ENCODE data around the gene FAM222A.

FAM222A gene

DNA sequence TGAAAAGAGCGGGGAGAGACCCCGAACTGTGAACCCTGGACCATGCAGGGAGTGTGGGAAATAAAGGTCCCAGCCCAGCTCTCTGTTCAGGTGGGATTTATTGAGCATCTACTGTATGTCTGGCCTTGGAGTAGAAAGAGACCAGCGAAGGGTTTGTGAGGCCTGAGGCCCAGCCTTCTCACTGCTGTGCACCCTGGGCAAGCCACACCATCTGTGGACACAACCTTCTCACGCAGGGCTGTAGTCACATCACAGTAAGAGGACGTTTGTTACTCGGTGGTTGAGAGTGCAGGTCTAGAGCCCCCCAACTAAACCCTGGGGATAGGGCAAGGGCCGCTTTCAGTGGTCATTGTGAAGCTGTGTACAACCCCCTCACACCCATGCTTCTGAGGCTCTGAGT lies 18.2 kb downstream of the FAM222A start:
- Mint-ChIP-seq H3K4me3 (no peak overlapping the region), H3K4me1 (ENCODE audit: low read depth) (peaks cover 3% of the 10 kb centered on the region)
- DNase-seq = no peak

DNA sequence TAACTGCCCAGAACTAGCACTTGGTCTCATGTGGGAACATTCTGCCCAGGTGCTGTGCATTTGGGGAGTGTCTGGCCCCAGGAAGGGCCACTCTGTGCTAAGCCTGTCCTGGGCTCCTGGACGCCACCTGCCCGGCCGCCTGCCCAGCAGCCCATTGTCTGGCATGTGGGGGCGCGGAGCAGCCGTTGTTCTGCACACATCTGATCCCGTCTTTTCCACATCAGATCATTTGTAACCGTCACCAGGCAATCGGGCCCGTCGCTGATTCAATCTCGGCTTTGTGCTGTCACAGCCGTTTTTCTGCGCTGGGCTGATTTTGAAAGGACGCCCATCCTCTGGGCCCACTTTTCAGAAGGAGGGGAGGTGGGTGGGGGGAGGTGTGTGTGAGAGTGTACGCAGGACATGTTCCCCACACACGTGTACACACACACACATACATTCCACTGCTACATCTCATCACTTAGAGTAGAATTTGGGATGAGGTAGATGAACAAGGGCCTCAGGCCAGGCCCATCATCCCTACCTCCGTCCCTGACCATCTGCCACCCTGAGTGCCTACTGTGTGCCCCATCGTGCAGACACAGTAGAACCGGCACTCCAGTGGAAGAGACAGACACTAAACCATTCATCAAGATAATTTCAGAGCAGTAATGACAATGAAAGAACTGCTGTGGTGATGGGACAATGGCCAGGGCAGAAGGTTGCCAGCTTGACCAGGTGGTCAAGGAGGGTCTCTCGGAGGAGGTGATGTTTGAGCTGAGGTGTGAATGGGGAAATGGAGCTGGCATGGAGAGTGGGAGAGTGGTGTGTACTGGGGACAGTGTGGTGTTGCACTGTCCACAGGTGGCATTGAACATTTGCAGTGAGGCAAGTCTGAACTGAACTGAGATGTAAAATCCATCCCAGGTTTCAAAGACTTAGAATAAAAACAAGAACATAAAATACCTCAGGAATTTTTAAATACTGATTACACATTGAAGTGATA lies 19.0 kb downstream of the FAM222A start:
- H3K4me1 Mint-ChIP-seq (ENCODE audit: low read depth) = peaks cover 3% of the 10 kb centered on the region
- H3K9me3 Mint-ChIP-seq = no peaks in the 10 kb centered on the region
- H3K4me3 Mint-ChIP-seq = no peak overlapping the region
- no peaks in the 10 kb centered on the region for H3K36me3 Mint-ChIP-seq (ENCODE audit: low read depth)
- H3K27me3 Mint-ChIP-seq = peaks cover 39% of the 10 kb centered on the region
- DNase-seq = no peak
- H3K27ac Mint-ChIP-seq = no peak overlapping the region

More for the DNA sequence above, 18.2 kb downstream of the FAM222A start:
- Mint-ChIP-seq H3K9me3 (no peaks in the 10 kb centered on the region), H3K27me3 (peaks cover 38% of the 10 kb centered on the region), H3K27ac (no peak overlapping the region), H3K36me3 (ENCODE audit: low read depth) (no peaks in the 10 kb centered on the region)

DNA sequence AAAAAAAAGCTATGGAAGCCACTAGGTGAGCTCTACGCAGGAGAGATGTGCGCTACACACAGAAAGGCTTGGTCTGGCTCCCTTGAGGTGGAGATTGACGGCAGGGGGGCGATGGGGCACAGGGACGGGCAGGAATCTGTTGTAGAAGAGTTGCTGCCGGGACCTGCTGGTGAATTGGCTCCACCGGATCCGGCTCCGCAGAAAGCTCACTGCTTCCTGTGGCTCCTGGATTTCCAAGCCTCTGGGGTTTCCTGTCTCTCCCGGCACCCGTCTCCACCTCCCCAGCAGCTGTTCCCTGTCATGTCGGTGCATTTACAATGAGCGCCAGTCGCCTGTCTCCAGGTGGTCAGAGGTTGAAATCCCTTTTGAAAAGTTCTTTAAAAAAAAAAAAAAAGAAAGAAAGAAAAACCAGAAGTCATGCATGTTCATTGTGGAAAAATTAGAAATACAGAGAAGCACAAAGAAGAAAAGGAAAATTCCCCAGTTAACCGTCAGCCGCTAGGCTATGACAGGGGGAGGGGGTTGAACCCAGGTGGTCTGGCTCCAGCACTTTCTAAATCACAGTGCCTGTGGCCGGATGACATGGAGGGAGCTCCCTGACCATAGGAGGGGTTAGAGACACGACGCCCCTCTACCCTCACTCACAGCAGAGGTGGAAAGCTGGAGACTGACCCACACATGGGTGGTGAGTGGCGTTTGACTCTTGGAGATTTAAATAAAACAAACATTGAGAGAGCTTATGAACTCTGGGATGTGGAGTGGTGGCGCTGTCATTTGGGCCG lies 20.8 kb downstream of the FAM222A start:
- Mint-ChIP-seq H3K27ac (no peak overlapping the region), H3K4me1 (ENCODE audit: low read depth) (no peaks in the 10 kb centered on the region), H3K9me3 (no peaks in the 10 kb centered on the region), H3K4me3 (no peak overlapping the region), H3K27me3 (peaks cover 39% of the 10 kb centered on the region), H3K36me3 (ENCODE audit: low read depth) (no peaks in the 10 kb centered on the region)
- no peak for DNase-seq

DNA sequence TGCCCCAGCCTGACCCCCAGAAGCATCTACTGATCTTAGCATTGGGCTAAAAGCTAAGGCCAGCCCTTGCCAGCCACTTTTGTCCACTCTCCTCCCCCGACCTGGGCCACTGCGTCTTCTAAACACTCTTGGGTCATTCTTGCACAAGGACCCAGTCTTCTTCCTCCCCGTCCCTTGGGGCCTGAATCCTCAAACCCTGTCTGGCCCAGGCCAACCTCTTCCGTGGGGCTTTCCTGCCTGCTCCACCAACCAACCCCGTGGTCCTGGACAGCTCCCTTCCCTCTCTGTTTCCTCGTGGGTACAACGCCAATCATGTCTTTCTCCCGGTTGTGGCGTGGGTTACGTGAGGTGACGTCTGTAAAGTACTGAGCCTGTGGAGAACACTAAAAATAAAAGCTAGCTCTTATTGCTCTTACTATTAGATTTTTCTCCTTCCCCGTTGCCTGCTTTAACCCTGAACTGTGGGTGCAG lies 21.5 kb downstream of the FAM222A start:
- Mint-ChIP-seq H3K36me3 (ENCODE audit: low read depth) (no peaks in the 10 kb centered on the region), H3K4me3 (no peak overlapping the region), H3K4me1 (ENCODE audit: low read depth) (no peaks in the 10 kb centered on the region), H3K27me3 (peaks cover 39% of the 10 kb centered on the region), H3K9me3 (no peaks in the 10 kb centered on the region), H3K27ac (no peak overlapping the region)
- no peak for DNase-seq

DNA sequence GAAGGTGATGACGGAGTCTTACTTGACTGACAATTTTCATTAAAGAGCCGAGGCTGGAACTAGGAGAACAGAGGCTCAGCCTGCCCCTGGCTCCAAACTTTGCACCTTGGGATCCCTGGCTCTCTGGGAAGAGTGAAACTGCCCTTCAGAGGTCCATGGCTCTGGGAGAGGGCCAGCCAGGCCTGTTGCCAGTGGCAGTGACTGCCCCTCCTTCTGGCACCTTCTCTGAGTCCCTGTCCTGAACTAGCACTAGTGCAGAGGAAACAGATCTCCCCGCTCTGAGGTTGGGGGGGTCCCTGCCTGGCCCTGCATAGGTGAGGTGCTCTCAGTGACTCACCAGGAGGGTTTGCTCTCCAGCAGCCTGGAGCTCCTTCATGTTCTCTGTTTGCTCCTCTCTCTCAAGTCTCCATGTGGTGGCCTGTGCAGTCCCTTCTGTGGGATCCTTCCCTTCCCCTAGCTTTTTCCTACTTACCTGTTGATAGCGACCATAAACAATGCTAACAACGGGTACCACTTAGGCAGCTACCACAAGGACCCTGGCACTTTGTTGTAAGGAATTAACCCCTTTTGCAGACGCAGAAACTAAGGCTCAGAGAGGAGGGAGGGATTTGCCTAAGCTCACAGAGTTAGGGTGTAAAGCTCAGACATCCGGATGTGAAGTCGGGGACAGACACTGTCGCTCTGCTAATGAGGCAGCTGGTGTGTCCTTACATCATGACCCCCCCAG lies 22.4 kb downstream of the FAM222A start:
- H3K4me1 Mint-ChIP-seq (ENCODE audit: low read depth) = no peaks in the 10 kb centered on the region
- H3K27me3 Mint-ChIP-seq = peaks cover 45% of the 10 kb centered on the region
- H3K36me3 Mint-ChIP-seq (ENCODE audit: low read depth) = no peaks in the 10 kb centered on the region

DNA sequence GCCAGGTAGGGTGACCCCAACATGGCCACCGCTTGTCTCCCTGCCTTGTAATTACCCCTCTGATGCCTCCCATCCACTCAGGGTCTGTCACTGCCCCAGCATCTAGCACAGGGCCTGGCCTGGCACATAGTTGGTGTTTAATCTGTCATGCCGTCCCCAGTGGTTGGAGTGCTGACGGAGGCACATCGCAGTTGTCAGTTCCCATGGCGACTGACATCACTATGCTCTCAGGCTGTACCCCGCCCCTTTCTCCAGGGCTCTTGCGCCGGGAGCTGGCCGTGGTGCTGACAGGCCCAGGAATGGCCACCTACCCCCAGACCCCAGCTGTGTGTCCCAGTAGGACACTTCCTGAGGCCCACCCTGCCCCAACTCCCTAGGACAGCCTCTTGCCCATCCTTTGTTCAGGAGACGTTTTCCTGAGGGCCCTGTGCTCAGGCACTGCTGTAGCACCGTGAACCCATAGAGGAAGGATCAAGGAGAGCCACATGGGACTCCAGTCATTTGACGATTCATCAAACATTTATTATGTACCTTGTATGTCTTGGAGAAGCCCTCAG lies 23.0 kb downstream of the FAM222A start:
- Mint-ChIP-seq H3K9me3 (no peaks in the 10 kb centered on the region), H3K27me3 (peaks cover 45% of the 10 kb centered on the region), H3K27ac (no peak overlapping the region), H3K36me3 (ENCODE audit: low read depth) (no peaks in the 10 kb centered on the region), H3K4me1 (ENCODE audit: low read depth) (no peaks in the 10 kb centered on the region), H3K4me3 (no peak overlapping the region)
- DNase-seq = no peak

More for the DNA sequence above, 22.4 kb downstream of the FAM222A start:
- no peak for DNase-seq
- no peak overlapping the region for H3K4me3 Mint-ChIP-seq
- H3K27ac Mint-ChIP-seq = no peak overlapping the region
- H3K9me3 Mint-ChIP-seq = no peaks in the 10 kb centered on the region

DNA sequence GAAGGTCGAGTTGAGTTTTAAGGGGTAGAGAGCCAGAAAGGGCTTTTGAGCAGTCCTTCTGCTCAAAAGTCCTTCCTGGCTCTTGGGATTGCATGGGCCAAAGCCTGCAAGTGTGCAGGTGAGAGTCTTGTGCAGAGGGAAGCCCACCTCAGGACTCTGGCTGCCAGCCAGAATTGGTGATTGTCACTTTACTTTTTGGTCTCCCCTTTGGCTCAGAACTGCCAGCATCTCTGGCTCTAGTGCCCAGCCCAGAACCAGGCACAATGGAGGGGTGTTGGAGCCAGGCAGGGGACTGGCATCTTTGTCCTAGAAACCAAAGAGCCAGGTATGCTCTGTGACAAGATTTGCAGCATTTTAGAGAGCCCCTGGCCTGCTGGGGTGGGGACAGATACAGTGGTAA lies 23.5 kb downstream of the FAM222A start:
- no peak overlapping the region for H3K27ac Mint-ChIP-seq
- H3K9me3 Mint-ChIP-seq = no peaks in the 10 kb centered on the region
- H3K36me3 Mint-ChIP-seq (ENCODE audit: low read depth) = no peaks in the 10 kb centered on the region
- no peaks in the 10 kb centered on the region for H3K4me1 Mint-ChIP-seq (ENCODE audit: low read depth)
- DNase-seq = no peak
- H3K27me3 Mint-ChIP-seq = peaks cover 45% of the 10 kb centered on the region
- H3K4me3 Mint-ChIP-seq = no peak overlapping the region

DNA sequence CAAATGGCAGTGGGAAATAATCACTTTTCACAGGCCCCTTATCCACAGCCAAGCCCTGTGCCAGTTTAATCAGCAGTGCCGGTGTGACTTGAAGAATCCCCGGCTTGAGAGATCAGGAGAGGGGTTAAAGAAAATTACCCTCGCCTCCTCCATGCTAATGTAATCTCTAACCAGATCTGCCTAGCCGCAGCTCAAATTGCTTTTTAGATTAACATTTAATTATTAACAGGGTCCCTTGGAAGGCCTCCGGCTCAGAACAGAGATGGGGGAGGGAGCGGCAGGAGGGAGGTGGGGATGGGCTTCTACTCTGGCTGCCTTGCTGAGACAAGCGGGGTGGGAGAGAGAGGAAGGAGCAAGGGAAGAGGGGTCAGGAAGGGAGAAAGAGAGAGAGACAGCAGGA lies 24.0 kb downstream of the FAM222A start:
- Mint-ChIP-seq H3K9me3 (no peaks in the 10 kb centered on the region), H3K36me3 (ENCODE audit: low read depth) (no peaks in the 10 kb centered on the region), H3K4me1 (ENCODE audit: low read depth) (no peaks in the 10 kb centered on the region), H3K27ac (no peak overlapping the region), H3K4me3 (no peak overlapping the region), H3K27me3 (peaks cover 44% of the 10 kb centered on the region)
- no peak for DNase-seq

DNA sequence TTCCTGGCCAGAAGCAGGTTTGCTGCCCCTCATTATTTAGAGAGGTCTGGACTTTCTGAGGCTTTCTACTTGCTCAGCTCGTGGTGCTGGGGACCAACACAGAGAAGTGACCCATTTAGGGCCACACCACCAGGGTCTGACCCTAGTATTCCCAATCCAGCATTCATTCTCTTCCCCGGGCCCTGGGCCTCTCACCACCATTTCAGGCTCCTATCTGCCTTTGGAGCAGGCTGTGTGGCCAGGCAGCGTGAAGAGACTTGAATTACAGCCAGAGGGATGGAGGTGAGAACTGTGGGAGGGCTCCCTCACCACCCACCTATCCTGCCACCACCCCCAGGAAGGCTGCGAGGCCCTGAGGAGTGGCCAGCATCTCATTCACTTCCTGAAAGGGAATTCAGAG lies 24.6 kb downstream of the FAM222A start:
- Mint-ChIP-seq H3K4me3 (no peak overlapping the region), H3K27me3 (peaks cover 40% of the 10 kb centered on the region), H3K36me3 (ENCODE audit: low read depth) (no peaks in the 10 kb centered on the region), H3K27ac (no peak overlapping the region), H3K9me3 (no peaks in the 10 kb centered on the region), H3K4me1 (ENCODE audit: low read depth) (no peaks in the 10 kb centered on the region)
- DNase-seq = no peak

DNA sequence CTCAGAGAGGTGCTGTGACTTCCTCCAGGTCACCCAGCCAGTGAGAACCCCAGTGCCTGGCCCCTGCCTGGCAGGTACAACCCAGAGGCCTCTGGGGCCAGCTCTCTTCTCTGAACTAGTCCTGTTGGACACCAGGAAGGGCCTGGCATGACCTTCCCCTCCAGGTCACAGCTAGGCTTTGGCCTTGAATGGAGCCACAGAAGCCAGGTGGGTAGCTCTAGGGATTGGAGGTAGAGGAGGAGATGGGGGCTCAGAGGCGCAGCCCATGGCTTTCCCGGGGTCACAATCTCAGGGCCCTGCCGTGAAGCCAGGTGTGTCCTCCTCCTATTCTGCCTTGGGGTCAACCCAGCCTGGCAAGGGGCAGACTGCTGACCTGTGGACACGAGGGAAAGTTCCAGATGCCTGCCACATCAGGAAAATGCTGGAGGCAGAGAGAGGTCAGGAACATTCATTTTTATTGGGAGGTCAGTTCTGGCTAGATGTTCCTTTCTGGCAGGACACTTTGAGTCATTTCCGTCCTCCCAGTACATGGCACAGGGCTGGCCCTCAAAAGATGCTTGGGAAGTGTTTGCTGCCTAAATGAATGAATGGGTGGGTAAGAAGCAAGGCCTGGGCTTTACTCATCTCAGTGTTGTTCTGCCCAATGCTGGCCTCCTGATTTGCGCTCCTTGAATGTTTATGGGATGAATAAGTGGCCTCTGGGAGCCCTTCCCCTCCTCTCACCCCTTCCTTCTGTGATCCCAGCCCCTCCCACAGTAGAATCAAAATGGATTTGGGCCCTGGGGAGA lies 25.4 kb downstream of the FAM222A start:
- peaks cover 32% of the 10 kb centered on the region for H3K27me3 Mint-ChIP-seq
- no peaks in the 10 kb centered on the region for H3K4me1 Mint-ChIP-seq (ENCODE audit: low read depth)
- no peak overlapping the region for H3K4me3 Mint-ChIP-seq
- H3K9me3 Mint-ChIP-seq = no peaks in the 10 kb centered on the region
- DNase-seq = no peak
- no peaks in the 10 kb centered on the region for H3K36me3 Mint-ChIP-seq (ENCODE audit: low read depth)
- no peak overlapping the region for H3K27ac Mint-ChIP-seq

DNA sequence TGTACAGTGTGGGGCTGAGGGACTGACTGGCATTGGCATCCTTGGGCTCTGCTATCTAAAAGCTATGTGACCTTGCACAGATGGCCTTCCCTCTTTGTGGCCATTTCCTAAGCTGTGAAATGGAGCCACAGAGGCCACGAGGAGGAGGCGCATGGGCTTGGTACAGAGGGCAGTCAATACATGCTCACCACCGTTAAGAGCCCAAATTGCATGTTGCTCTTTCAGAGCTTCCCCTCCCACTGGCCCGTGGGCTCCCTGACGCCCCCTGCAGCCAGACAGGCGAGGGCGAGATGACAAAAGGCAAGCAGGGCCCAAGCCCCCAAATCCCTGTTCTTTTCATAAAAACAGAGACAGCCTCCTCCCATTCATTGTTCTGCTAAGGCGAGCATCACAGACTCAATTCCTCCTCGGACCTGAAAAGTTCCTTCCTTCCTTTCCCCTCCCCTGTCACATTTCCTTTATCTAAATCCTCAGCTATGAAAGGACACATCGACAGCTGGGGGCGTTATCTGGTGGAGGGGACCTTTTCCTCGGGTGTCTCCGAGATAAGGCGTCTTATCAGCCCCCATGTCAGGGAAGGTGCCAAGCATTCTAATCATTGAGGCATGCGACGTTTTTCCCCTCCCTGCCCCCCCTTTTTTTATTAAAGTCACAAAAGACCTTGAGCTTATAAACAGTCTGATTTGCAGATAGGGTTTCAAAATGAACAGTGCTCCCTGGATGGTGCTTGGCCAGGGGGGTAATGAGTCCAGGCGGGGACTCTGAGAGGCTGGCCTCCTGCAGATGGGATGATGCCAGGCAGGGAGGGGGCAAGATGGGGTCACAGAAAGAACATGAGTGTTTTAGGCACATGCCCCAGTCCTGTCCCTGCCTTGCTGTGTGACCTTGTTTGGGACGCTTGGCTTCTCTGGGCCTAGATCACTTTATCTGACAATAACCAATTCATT lies 26.4 kb downstream of the FAM222A start:
- no peaks in the 10 kb centered on the region for H3K4me1 Mint-ChIP-seq (ENCODE audit: low read depth)
- H3K9me3 Mint-ChIP-seq = no peaks in the 10 kb centered on the region
- no peaks in the 10 kb centered on the region for H3K36me3 Mint-ChIP-seq (ENCODE audit: low read depth)
- no peak overlapping the region for H3K4me3 Mint-ChIP-seq
- no peak for DNase-seq
- no peak overlapping the region for H3K27ac Mint-ChIP-seq
- H3K27me3 Mint-ChIP-seq = peaks cover 23% of the 10 kb centered on the region

DNA sequence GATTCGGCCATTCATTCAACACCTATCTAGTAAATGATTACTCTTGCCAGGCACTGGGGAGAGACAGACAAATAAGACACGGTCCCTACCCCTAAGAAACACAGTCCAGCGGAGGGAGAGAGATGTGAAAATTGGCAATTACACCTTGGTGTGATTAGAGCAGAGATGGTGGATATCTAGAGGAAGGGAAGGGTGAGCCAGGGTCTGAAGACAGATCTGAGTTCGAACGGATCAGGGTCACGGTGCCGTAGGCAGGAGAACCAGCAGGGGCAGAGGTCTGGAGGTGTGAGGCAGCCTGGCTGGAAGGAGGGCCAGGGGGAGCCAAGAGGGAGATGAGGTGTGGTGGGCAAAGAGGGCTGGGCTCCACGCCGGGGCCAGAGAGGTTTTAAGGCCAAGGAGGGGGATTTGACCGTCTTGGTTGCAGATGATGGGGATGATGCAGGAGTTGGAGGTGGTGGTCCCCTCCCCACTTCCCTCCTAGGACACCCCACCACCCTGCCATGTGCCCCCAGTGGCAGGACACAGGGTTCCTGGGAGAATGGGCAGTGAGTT lies 27.1 kb downstream of the FAM222A start:
- Mint-ChIP-seq H3K36me3 (ENCODE audit: low read depth) (no peaks in the 10 kb centered on the region), H3K27ac (no peak overlapping the region), H3K4me1 (ENCODE audit: low read depth) (no peaks in the 10 kb centered on the region), H3K9me3 (no peaks in the 10 kb centered on the region), H3K4me3 (no peak overlapping the region), H3K27me3 (peaks cover 15% of the 10 kb centered on the region)
- no peak for DNase-seq
